Vagina (tissue), 2 donors: ENCODE results near the gene CRACR2B.

Source experiments
- CTCF ChIP-seq, 3 experiments: fragments of 450-650 bp in 2 of 3; fragments of 200-600 bp in 1 of 3; sonication (generic) in 1 of 3; IDR thresholded peaks; one replicate each; pipeline ENCODE4 v1.5.1; 2017 to 2019; ENCODE audit warnings: antibody characterized with exemption in 3 of 3, mild to moderate bottlenecking in 2 of 3, moderate library complexity in 2 of 3
- POLR2A ChIP-seq, 2 donors: fragments of 450-650 bp; IDR thresholded peaks; one replicate each; pipeline ENCODE4 v1.6.1; 2017; ENCODE audit warnings: antibody characterized with exemption in 2 of 2, mild to moderate bottlenecking in 2 of 2, moderate library complexity in 2 of 2
- POLR2AphosphoS5 ChIP-seq, 2 donors: sonication (generic); formaldehyde crosslinking; IDR thresholded peaks; one replicate each; pipeline ENCODE4 v1.9.0; 2017; ENCODE audit warnings: antibody characterized with exemption in 2 of 2, mild to moderate bottlenecking in 2 of 2, low read depth in 1 of 2; ENCODE audit not compliant: insufficient read depth in 1 of 2

GRCh38 chr11:779955-780532 lies 47.7 kb upstream of the CRACR2B start:
- TF ChIP-seq CTCF (IDR thresholded peaks at IDR 0.05), result no peak
- TF ChIP-seq POLR2A (IDR thresholded peaks at IDR 0.05), result no peak
- TF ChIP-seq POLR2AphosphoS5 (IDR thresholded peaks at IDR 0.05; ENCODE audit: insufficient read depth in 1 of 2, low read depth in 1 of 2), result no peak
